Astrocyte (in vitro differentiated cells and primary cell): ENCODE measurements around the gene SEMA3B.

Experiments used
- EZH2 ChIP-seq: IDR thresholded peaks from 2 replicates; pipeline ENCODE4 v1.6.1; 2012; ENCODE audit warnings: mild to moderate bottlenecking, low read length, inconsistent platforms; ENCODE audit not compliant: insufficient read depth
- TF ChIP-seq, protein P1 (sequence below): IDR thresholded peaks from 2 replicates; pipeline ENCODE4 v1.5.1; 2011; ENCODE audit warnings: low read depth, mild to moderate bottlenecking, inconsistent platforms, low read length, moderate library complexity; ENCODE audit not compliant: insufficient read depth

DNA sequence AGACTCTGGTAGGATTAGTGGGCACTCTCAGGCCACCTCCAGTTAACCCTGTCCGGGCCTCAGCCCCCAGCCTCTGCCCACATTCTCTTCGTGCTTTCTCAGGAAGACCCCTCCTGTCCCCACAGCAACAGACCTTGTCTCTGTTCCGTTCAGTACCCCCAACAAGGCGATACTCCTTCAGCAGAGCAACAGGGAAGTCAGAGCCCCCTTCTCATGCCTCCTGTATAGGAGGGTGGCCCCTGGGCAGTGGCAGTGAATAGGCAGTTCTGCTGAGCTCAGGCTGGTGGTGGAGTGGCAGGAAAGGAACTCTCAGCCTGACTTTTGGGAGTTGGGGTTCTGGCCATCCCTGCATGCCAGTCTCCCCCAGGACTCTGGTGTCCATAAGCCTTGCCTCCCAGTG lies 513 bp downstream of the SEMA3B start:
- TF ChIP-seq, protein P1, sequence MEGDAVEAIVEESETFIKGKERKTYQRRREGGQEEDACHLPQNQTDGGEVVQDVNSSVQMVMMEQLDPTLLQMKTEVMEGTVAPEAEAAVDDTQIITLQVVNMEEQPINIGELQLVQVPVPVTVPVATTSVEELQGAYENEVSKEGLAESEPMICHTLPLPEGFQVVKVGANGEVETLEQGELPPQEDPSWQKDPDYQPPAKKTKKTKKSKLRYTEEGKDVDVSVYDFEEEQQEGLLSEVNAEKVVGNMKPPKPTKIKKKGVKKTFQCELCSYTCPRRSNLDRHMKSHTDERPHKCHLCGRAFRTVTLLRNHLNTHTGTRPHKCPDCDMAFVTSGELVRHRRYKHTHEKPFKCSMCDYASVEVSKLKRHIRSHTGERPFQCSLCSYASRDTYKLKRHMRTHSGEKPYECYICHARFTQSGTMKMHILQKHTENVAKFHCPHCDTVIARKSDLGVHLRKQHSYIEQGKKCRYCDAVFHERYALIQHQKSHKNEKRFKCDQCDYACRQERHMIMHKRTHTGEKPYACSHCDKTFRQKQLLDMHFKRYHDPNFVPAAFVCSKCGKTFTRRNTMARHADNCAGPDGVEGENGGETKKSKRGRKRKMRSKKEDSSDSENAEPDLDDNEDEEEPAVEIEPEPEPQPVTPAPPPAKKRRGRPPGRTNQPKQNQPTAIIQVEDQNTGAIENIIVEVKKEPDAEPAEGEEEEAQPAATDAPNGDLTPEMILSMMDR = no peak
- no peak for TF ChIP-seq EZH2
